Measurements from ENCODE around the gene NAA10.

DNA sequence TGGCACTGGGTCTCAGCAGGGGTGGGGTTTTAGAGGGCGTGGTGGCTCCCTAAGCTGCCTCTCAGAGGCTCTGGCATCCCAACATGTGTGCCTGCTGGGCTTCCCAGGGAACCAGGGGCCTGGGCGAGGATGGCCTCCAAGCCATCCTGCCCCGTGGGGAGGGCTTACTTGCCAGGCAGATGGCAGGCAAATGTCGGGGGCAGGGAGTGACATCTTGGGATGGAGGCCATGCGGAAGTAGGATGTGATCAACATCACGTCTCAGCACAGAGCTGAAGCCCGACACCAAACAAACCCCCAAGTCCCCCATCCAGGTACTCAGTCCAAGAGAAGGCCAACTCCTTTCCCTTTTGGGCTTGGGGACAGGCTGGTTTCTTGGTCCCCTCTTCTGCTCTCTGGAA, 53.6 kb downstream of the NAA10 start:
- TF ChIP-seq ETV6 (CRISPR knock-in tag; conservative IDR thresholded peaks at IDR 0.05), result no peak
- TF ChIP-seq PCBP1 (IDR thresholded peaks at IDR 0.05; ENCODE audit: borderline replicate concordance, low read depth, low read length), result no peak
- TF ChIP-seq JUNB (CRISPR knock-in tag; IDR thresholded peaks at IDR 0.05; ENCODE audit: borderline replicate concordance), result no peak
- TF ChIP-seq, protein P1, sequence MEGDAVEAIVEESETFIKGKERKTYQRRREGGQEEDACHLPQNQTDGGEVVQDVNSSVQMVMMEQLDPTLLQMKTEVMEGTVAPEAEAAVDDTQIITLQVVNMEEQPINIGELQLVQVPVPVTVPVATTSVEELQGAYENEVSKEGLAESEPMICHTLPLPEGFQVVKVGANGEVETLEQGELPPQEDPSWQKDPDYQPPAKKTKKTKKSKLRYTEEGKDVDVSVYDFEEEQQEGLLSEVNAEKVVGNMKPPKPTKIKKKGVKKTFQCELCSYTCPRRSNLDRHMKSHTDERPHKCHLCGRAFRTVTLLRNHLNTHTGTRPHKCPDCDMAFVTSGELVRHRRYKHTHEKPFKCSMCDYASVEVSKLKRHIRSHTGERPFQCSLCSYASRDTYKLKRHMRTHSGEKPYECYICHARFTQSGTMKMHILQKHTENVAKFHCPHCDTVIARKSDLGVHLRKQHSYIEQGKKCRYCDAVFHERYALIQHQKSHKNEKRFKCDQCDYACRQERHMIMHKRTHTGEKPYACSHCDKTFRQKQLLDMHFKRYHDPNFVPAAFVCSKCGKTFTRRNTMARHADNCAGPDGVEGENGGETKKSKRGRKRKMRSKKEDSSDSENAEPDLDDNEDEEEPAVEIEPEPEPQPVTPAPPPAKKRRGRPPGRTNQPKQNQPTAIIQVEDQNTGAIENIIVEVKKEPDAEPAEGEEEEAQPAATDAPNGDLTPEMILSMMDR (CRISPR knock-in tag; IDR thresholded peaks at IDR 0.05), result no peak
- no peak for TF ChIP-seq EP300 (IDR thresholded peaks at IDR 0.05; ENCODE audit: low read depth in 2 of 2, low read length in 2 of 2)
- no peak for TF ChIP-seq EP300 (CRISPR knock-in tag; IDR thresholded peaks at IDR 0.05; ENCODE audit: borderline replicate concordance)
- no peak for TF ChIP-seq MEF2D (CRISPR knock-in tag; IDR thresholded peaks at IDR 0.05)
- no peak for TF ChIP-seq U2AF1 (optimal IDR thresholded peaks at IDR 0.05; ENCODE audit: low read depth, low read length)
- no peak for TF ChIP-seq CEBPB (IDR thresholded peaks at IDR 0.05; ENCODE audit: borderline replicate concordance, low read depth, low read length)
